ENCODE measurements around the gene DNAJA2. TPM values are rescaled to one million over a fixed set of nuclear protein-coding genes. Genes with fewer than 3 reads are reported as not detected.
"Not testable (repeated sequence)": the region's sequence is repeated elsewhere in the genome, so short reads cannot be mapped to it uniquely, and the experiment has no call there.

DNAJA2 gene
- 100 to 1,000 TPM in 2 of 3 donors, 10 to 100 TPM in 1; 90.0 to 105 (median 102) TPM for total RNA-seq

- Mint-ChIP-seq H3K4me1 (ENCODE audit: low read depth) (peaks cover 61% of the 10 kb centered on the region), H3K27me3 (ENCODE audit: low read depth) (no peaks in the 10 kb centered on the region)
- peak; percentile 92 to 95 for ATAC-seq
Observed at GRCh38 chr16:46973207-46973995, at the start of gene DNAJA2. Gene DNAJA2, minus strand, starts transcription at chr16:46973674. Its CDS starts 102 bp downstream, at chr16:46973572.

DNA sequence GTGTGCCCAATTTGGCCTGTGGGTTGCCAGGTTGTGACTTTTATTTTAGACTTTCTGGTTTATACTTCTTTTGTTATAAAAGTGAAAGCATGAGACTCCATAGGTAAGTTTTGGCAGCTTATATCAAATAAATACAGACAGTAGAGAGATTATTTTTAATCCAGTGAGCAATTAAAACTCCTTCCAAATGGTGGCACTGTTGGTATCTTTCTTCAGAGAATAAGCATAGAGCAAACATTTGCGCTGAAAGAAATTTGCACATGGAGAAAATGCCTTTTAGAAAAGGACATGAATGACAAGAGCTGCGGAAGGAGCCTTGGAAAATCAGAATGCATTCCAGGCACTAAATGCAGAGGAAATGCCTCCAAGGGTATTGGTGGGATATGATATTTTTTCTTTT, 46.1 kb upstream of the DNAJA2 start:
- Mint-ChIP-seq H3K9me3 (no peaks in the 10 kb centered on the region), H3K36me3 (ENCODE audit: insufficient read depth) (no peaks in the 10 kb centered on the region), H3K27me3 (ENCODE audit: low read depth) (no peaks in the 10 kb centered on the region), H3K4me3 (no peak overlapping the region), H3K4me1 (ENCODE audit: low read depth) (peaks cover 22% of the 10 kb centered on the region)
- ATAC-seq (no peak), DNase-seq (no peak)

More at GRCh38 chr16:46973207-46973995, at the start of gene DNAJA2:
- Mint-ChIP-seq H3K9me3 (no peaks in the 10 kb centered on the region), H3K36me3 (ENCODE audit: insufficient read depth) (peaks cover 17% of the 10 kb centered on the region), H3K4me3 (peak within 1 kb of the TSS; percentile 91)
- peak; percentile 93 for DNase-seq

GRCh38 chr16:47018223-47018891, 44.9 kb upstream of the DNAJA2 start:
- peak; percentile 89 to 93 for ATAC-seq
- H3K4me1 Mint-ChIP-seq (ENCODE audit: low read depth) = peaks cover 22% of the 10 kb centered on the region
- no peaks in the 10 kb centered on the region for H3K27me3 Mint-ChIP-seq (ENCODE audit: low read depth)

DNA sequence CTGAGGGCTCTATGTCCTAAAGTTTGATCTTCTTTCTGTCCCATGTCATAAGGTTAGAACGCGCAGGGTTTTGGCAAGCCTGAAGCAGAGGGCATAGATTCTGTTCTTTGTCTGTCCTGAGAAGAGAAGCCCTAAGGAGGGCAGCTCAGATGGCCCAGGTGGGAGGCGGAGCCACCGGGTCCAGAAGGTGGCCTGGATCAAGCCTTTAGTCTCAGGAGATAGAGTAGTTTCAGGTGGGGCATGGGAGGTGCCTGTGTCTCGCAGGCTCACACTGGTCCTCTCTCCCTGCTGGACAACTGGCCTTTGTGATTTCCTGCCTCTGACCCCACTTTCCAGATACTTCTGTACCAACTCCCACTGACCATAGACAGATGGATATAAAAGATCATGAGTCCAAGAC, 44.2 kb upstream of the DNAJA2 start:
- peaks cover 22% of the 10 kb centered on the region for H3K4me1 Mint-ChIP-seq (ENCODE audit: low read depth)
- ATAC-seq = no peak
- H3K9me3 Mint-ChIP-seq = no peaks in the 10 kb centered on the region
- H3K36me3 Mint-ChIP-seq (ENCODE audit: insufficient read depth) = no peaks in the 10 kb centered on the region
- H3K4me3 Mint-ChIP-seq = no peak overlapping the region
- H3K27me3 Mint-ChIP-seq (ENCODE audit: low read depth) = no peaks in the 10 kb centered on the region
- no peak for DNase-seq

More at GRCh38 chr16:47018223-47018891, 44.9 kb upstream of the DNAJA2 start:
- Mint-ChIP-seq H3K9me3 (no peaks in the 10 kb centered on the region), H3K36me3 (ENCODE audit: insufficient read depth) (no peaks in the 10 kb centered on the region), H3K4me3 (no peak overlapping the region)
- DNase-seq = peak; percentile 22

GRCh38 chr16:47016700-47017133, 43.2 kb upstream of the DNAJA2 start:
- no peak overlapping the region for H3K4me3 Mint-ChIP-seq
- DNase-seq (no peak), ATAC-seq (peak; percentile 62 to 84)
- H3K9me3 Mint-ChIP-seq = no peaks in the 10 kb centered on the region
- no peaks in the 10 kb centered on the region for H3K36me3 Mint-ChIP-seq (ENCODE audit: insufficient read depth)
- H3K4me1 Mint-ChIP-seq (ENCODE audit: low read depth) = peaks cover 22% of the 10 kb centered on the region
- H3K27me3 Mint-ChIP-seq (ENCODE audit: low read depth) = no peaks in the 10 kb centered on the region

- no peak overlapping the region for H3K4me3 Mint-ChIP-seq
Observed at GRCh38 chr16:47013910-47014309, 40.4 kb upstream of the DNAJA2 start.

GRCh38 chr16:47013172-47013571, 39.7 kb upstream of the DNAJA2 start:
- Mint-ChIP-seq H3K9me3 (no peaks in the 10 kb centered on the region), H3K4me1 (ENCODE audit: low read depth) (peaks cover 18% of the 10 kb centered on the region)

More at GRCh38 chr16:47013910-47014309, 40.4 kb upstream of the DNAJA2 start:
- Mint-ChIP-seq H3K9me3 (no peaks in the 10 kb centered on the region), H3K4me1 (ENCODE audit: low read depth) (peaks cover 22% of the 10 kb centered on the region), H3K27me3 (ENCODE audit: low read depth) (no peaks in the 10 kb centered on the region), H3K36me3 (ENCODE audit: insufficient read depth) (no peaks in the 10 kb centered on the region)
- DNase-seq = no peak
- ATAC-seq = no peak

DNA sequence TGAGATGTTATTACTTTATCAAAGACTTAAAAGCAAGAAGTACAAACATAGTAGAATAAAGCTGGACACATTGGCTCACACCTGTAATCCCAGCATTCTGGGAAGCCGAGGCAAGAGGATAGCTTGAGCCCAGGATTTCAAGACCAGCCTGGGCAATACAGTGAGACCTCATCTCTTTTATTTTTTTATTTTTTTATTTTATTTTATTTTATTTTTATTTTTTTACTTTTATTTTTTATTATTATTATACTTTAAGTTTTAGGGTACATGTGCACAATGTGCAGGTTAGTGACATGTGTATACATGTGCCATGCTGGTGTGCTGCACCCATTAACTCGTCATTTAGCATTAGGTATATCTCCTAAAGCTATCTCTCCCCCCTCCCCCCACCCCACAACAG, 37.3 kb upstream of the DNAJA2 start:
- DNase-seq; H3K36me3 Mint-ChIP-seq (ENCODE audit: insufficient read depth); H3K4me3 Mint-ChIP-seq; ATAC-seq; H3K27me3 Mint-ChIP-seq (ENCODE audit: low read depth); H3K9me3 Mint-ChIP-seq; H3K4me1 Mint-ChIP-seq (ENCODE audit: low read depth): not testable (repeated sequence)

More at GRCh38 chr16:47013172-47013571, 39.7 kb upstream of the DNAJA2 start:
- no peak for ATAC-seq
- no peak for DNase-seq
- Mint-ChIP-seq H3K36me3 (ENCODE audit: insufficient read depth) (no peaks in the 10 kb centered on the region), H3K4me3 (no peak overlapping the region), H3K27me3 (ENCODE audit: low read depth) (no peaks in the 10 kb centered on the region)

DNA sequence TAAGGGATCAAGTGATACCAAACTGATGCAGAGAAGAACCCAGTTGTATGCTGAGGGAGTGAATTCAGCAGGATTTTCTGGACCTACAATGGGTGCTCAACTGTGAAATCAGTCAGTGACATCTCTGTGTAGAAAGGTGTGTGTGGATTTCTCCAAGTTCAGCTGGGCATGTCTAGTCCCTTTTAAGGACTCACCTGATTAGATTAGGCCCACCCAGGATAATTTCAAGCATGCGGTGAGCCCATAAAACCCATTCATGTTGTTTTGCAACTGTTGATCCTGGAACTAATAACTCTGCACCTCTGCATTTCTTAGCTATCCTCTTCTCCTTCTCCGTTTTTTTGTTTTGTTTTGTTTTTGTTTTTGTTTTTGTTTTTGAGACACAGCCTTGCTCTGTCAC, 35.1 kb upstream of the DNAJA2 start:
- ATAC-seq = no peak
- Mint-ChIP-seq H3K36me3 (ENCODE audit: insufficient read depth) (no peaks in the 10 kb centered on the region), H3K4me1 (ENCODE audit: low read depth) (no peaks in the 10 kb centered on the region), H3K9me3 (no peaks in the 10 kb centered on the region), H3K4me3 (no peak overlapping the region), H3K27me3 (ENCODE audit: low read depth) (no peaks in the 10 kb centered on the region)
- DNase-seq = no peak

DNA sequence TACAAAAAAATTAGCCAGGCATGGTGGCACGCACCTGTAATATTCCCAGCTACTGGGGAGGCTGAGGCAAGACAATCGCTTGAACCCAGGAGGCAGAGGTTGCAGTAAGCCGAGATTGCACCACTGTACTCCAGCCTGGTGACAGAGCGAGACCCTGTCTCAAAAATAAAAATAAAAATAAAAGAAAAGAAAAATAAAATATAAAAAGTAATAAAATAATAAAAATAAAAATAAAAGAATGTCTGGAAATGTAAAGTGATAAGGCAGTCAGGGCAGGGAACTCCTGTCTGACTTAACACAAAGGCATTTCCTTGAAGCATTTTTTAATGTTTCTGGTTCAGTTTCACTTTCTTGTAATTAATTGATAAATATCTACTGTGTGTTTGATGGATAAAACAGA, 34.7 kb upstream of the DNAJA2 start:
- Mint-ChIP-seq H3K9me3 (no peaks in the 10 kb centered on the region), H3K36me3 (ENCODE audit: insufficient read depth) (no peaks in the 10 kb centered on the region), H3K4me3 (no peak overlapping the region), H3K27me3 (ENCODE audit: low read depth) (no peaks in the 10 kb centered on the region), H3K4me1 (ENCODE audit: low read depth) (no peaks in the 10 kb centered on the region)
- no peak for DNase-seq
- no peak for ATAC-seq

DNA sequence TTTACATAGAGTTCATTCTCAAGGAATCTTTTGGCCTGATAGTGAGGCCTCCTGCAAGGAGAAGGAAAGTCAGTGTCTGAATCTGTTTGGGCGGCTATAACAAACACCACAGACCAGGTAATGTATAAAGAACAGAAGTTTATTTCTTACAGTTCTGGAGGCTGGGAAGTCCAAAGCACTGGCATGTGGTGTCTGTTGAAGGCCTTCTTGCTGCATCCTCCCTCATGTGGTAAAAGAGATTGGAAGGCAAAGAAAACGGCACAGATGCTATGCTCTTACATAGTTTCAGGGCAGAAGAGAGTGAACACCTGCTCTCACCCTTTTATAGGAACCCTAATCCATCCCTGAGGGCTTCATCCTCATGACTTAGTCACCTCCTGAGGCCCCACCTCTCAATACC, 31.2 kb upstream of the DNAJA2 start:
- ATAC-seq (no peak), DNase-seq (no peak)
- H3K4me3 Mint-ChIP-seq = no peak overlapping the region
- H3K9me3 Mint-ChIP-seq = no peaks in the 10 kb centered on the region
- no peaks in the 10 kb centered on the region for H3K4me1 Mint-ChIP-seq (ENCODE audit: low read depth)
- no peaks in the 10 kb centered on the region for H3K36me3 Mint-ChIP-seq (ENCODE audit: insufficient read depth)
- H3K27me3 Mint-ChIP-seq (ENCODE audit: low read depth) = no peaks in the 10 kb centered on the region

GRCh38 chr16:47000066-47000465, 26.6 kb upstream of the DNAJA2 start:
- not testable (repeated sequence) for H3K9me3 Mint-ChIP-seq; DNase-seq; H3K36me3 Mint-ChIP-seq (ENCODE audit: insufficient read depth); H3K4me3 Mint-ChIP-seq; H3K27me3 Mint-ChIP-seq (ENCODE audit: low read depth); H3K4me1 Mint-ChIP-seq (ENCODE audit: low read depth); ATAC-seq

- Mint-ChIP-seq H3K27me3 (ENCODE audit: low read depth) (no peaks in the 10 kb centered on the region), H3K36me3 (ENCODE audit: insufficient read depth) (no peaks in the 10 kb centered on the region), H3K4me1 (ENCODE audit: low read depth) (no peaks in the 10 kb centered on the region), H3K9me3 (no peaks in the 10 kb centered on the region), H3K4me3 (no peak overlapping the region)
- ATAC-seq (no peak), DNase-seq (no peak)
Observed at GRCh38 chr16:46997844-46998243, 24.4 kb upstream of the DNAJA2 start.

- Mint-ChIP-seq H3K4me1 (ENCODE audit: low read depth) (no peaks in the 10 kb centered on the region), H3K4me3 (no peak overlapping the region), H3K9me3 (no peaks in the 10 kb centered on the region), H3K27me3 (ENCODE audit: low read depth) (no peaks in the 10 kb centered on the region), H3K36me3 (ENCODE audit: insufficient read depth) (no peaks in the 10 kb centered on the region)
- ATAC-seq = no peak
- DNase-seq = no peak
Observed at GRCh38 chr16:46996952-46997458, 23.5 kb upstream of the DNAJA2 start.

GRCh38 chr16:46996391-46996790, 22.9 kb upstream of the DNAJA2 start:
- ATAC-seq = no peak
- Mint-ChIP-seq H3K9me3 (no peaks in the 10 kb centered on the region), H3K36me3 (ENCODE audit: insufficient read depth) (no peaks in the 10 kb centered on the region), H3K27me3 (ENCODE audit: low read depth) (no peaks in the 10 kb centered on the region), H3K4me1 (ENCODE audit: low read depth) (no peaks in the 10 kb centered on the region), H3K4me3 (no peak overlapping the region)
- DNase-seq = no peak

Data from activated T-cell treated with anti-CD3 and anti-CD28 coated beads, Interleukin-2, amount 50 U/mL, for 4 hours (primary cell).